HG03108 (cell line): Measurements from ENCODE around the gene SLC33A1.
"Not testable (repeated sequence)": the region's sequence is repeated elsewhere in the genome, so short reads cannot be mapped to it uniquely, and the experiment has no call there.

Experiments used
- ATAC-seq: cut with Tn5 transposase; IDR thresholded peaks from one replicate; pipeline ENCODE4 v1.9.1; 2021; ENCODE audit warnings: moderate library complexity; ENCODE audit not compliant: unreplicated experiment

The SLC33A1 gene

DNA sequence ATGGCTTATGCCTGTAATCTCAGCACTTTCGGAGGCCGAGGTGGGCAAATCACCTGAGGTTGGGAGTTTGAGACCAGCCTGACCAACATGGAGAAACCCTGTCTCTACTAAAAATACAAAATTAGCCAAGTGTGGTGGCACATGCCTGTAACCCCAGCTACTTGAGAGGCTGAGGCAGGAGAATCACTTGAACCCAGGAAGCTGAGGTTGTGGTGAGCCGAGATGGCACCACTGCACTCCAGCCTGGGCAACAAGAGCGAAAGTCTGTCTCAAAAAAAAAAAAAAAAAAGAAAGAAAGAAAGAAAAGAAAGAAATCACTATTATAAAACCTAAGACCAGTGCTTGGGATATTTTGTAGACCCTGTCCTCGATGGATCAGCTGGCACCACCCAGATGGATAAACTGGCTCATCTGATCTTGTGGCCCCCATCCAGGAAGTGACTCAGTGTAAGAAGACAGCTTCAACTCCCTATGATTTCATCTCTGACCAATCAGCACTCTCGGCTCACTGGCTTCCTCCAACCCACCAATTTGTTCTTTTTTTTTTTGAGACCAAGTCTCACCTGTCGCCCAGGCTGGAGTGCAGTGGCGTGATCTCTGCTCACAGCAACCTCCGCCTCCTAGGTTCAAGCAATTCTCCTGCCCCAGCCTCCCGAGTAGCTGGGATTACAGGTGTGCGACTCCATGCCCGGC lies 8.2 kb upstream of the SLC33A1 start:
- ATAC-seq, result not testable (repeated sequence)

DNA sequence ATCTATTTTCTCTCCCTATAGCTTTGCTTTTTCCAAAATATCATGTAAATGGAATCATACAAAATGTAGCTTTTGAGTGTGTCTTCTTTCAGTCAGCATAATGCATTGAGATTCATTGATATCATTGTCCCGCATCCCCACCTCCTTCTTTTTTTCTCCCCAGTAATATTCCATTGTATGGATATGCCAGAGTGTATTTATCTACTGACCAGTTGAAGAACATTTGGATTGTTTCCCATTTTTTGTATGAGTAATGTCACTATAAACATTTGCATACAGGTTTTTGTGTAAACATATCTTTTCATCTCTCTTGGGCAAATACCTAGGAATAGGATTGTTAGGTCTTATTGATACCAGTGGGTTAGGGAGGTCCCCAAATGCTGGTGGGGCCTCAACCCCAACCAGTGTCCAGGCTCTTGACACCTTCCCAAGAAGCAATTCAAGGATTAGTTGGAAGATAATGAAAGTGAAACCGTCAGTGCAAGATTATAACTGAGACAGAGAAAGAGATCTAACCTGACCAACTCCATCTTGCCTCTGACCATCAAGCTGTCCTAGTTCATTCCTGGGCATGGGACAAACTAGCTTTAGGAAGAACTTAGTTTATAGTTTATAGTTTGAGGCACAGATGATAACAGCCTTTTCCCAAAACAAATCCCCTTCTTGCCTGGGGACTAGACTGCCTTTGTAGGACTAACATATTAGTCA lies 7.4 kb upstream of the SLC33A1 start:
- ATAC-seq, result no peak

DNA sequence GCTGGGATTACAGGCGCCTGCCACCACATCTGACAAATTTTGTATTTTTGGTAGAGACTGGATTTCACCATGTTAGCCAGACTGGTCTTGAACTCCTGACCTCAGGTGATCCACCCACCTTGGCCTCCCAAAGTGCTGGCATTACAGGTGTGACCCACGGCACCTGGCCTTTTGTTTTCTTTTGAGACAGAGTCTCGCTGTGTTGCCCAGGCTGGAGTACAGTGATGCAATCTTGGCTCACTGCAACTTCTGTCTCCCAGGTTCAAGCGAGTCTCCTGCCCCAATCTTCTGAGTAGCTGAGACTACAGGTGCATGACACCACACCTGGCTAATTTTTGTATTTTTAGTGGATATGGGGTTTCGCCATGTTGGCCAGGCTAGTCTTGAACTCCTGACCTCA lies 6.2 kb upstream of the SLC33A1 start:
- ATAC-seq, result not testable (repeated sequence)

DNA sequence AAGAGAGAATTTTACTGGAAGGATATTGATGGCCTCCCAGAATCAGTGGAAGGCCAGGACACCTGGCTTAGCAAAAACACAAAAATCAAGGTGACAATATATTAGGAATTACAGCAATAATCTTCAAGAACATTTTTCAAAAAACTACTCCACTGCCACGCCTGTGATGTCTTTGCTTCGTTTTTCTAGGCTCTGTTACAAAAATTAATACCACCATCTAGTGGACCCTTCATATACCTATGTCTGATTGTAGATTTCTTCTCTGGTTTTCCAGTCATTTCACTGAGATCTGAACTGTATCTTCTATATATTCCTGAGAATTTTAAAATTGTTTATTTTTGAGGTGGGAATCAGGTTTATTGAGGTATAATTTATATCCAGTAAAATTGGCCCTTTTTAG lies 5.6 kb upstream of the SLC33A1 start:
- ATAC-seq, result peak; percentile 43

DNA sequence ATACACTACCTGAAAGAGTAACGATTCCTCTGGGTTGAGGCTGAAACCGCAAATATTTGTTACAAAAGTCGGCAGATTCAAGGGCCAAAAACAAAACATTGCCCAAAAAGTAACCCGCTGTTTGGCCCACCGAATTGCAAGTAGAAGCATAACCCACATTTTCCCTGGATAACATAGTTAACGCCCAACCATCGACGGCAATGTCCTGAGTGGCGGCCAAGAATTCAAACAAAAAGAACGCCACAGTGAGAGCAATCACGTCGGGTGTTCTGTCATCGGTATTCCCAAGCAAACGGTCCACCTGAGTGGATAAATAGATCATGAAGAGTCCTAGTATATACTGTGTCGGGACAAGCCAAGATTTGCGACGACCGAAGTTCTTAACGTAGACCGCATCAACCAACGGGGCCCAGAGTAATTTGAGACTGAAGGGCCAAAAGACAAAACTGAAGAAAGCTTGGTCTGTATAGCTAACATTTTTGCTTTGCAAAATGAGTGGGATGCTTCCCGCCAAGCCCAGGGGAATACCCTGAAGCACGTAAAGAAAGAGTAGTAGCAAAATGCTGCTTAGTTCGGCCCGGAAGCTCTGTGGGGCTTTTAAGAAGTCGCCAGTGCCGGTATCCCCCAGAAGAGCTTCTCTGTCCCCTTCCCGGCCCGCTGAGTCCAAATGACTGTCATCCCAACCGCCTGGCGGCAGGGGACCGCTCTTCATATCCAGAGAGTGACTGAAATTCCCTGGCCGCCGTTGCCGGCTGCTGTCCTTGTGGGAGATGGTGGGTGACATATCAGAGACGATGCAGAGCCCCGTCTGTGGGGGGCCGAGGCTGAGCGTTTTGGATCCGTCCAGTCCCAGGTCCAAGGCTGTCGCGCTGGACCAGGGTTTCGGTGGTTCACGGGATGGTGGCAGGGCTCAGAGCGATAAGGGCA lies 750 bp downstream of the SLC33A1 start:
- ATAC-seq, result peak; percentile 7

DNA sequence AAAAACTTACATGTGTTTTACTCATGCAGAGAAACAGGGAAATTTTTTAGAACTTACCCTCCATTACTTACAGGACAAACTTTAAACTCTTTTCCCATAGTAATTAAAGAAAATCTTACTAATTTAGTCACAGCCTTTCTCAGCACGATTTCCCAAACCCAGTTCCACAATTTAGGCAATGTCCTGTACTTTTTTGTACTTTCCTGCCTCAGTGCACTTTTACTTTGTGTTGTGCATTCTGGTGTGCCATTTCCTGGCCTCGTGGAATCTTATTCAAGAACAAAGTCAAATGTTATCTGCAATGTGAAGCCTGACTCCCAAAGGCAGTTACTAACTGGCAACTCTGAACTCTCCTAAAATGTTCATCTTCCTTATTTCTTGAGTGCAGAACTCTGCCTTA lies 1.9 kb downstream of the SLC33A1 start:
- ATAC-seq, result no peak

DNA sequence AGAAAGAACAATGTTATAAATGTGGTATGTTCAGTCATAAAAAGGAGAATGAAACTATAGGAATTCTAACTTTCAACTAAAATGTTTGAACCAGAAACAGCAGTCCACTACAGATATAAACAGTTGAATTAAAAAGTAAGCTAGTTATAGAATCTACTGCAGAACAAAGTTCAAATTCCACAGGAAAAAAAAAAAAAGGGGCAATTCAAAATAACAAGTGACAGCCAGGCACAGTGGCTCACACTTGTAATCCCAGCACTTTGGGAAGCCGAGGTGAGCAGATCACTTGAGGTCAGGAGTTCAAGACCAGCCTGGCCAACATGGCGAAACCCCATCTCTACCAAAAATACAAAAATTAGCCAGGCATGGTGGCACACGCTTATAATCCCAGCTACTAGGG lies 4.8 kb downstream of the SLC33A1 start:
- ATAC-seq, result not testable (repeated sequence)

DNA sequence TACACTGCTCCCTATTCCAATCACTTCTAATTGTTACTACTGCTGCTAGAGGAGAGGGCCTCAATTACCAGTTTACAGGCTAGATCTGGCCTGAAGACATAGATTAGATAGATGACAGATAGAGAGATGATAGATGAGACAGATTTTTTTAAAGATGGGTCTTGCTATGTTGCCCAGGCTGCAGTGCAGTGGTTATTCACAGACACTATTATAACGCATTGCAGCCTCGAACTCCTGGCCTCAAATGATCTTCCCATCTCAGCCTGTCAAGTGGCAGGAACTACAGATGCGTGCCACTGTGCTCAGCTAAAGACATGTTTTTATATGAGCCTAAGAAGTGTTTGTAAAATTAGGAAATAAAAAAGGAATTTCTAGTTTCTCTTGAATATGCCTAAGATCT lies 6.2 kb downstream of the SLC33A1 start:
- ATAC-seq, result no peak

DNA sequence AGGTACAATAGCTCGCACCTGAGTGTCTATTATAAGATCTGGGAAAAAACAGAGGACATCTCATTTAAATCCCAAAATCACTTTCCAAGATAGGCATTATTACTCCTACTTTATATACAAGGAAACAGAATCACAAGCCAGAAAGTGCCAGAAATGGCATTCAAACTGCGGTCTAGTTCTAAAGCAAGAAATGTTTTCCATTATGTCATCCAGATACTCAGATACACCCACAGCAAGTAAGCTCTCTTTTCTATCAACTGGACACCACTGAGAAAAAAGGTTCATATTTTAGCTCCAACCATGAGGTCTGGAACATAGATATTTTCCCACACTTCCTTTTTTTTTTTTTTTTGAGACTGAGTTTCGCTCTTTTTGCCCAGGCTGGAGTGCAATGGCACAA lies 8.1 kb downstream of the SLC33A1 start:
- ATAC-seq, result no peak

DNA sequence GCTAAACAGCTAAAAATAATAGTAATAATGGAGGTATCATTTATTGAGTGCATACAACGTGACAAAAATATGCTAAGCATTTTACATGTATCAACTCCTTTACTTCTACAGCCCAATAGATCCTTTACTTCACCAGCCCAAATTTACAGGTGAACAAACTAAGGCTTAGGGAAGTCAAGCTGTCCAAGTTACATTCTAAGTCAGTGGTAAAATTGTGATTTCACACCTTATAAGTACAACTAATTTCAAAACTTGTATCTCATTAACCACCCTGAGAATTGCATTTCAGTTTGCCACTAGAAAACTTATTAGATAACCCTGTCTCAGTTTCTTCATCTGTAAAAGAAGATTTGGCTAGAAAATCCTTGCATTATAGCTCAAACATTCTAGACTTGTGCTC lies 10.7 kb downstream of the SLC33A1 start:
- no peak for ATAC-seq

DNA sequence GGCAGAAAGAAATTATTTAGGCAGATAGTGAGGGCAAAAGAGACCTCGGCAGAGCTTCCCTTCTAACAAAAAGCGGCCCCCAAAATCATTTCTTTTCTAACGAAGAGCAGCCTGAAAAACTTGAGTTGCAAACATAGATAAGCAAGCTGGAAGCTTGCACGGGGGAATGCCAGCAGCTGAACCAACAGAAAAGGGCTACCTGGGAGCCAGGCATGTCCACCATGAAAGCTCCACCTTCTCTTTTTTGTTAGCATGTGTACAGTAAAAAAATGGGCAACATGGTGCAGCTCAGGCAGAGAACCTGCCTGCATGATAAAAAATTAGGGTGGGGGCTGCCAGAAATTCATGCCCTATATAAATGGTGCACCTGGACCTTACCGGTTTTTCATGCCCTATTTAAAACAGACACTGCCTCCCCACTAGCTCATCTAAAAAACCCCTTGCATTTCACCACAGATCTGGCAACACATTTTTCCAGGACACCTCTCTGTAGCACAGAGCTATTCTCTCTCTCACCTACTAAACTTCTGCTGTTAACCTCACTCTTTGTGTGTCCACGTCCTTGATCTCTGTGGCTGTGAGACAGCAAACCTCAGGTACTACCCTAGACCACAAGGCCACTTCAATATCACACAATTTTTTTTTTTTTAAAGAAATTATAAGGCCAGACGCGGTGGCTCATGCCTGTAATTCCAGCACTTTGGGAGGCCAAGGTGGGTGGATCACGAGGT lies 18.7 kb downstream of the SLC33A1 start:
- ATAC-seq, result no peak

DNA sequence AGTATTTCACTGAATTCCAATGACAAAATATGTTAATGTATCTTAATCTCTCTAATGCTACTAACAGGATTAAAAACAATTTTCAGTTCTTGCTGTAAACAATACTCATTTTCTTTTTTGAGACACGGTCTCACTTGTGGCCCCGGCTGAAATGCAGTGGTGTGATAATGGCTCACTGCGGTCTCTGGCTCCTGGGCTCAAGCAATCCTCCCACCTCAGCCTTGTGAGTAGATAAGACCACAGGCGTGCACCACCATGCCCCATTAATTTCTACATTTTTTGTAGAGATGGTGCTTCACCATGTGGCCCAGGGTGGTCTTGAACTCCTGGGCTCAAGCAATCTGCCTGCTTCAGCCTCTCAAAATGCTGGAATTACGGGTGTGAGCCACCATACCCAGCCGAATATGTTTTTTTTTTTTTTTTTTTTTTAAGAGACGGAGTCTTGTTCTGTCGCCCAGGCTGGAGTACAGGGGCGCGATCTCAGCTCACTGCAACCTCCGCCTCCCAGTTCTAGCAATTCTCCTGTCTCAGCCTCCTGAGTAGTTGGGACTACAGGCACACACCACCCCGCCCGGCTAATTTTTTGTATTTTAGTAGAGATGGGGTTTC lies 25.6 kb downstream of the SLC33A1 start:
- ATAC-seq, result not testable (repeated sequence)

DNA sequence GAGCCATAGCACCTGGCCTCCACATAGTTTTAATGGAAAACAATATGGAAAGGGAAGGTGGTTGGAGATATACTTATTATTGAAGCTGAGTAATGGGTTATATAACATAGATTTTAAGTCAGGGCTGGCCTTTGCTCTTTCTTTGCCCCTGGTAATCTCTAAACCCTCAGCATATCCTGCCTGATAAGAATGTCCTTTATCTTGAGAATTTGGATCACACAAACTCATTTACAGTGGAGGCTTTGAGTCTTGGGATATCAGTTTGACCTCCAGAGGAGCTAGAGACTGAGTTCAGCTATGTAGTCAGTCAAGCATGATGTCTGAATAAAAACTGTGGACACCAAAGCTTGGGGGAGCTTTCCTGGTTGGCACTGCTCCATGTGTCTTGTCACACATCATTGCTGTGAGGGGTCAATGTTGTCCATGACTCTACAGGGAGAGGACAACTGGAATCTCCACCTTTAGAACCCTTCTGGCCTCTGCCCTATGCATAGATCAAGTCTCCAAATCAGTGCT lies 39.1 kb downstream of the SLC33A1 start:
- no peak for ATAC-seq

DNA sequence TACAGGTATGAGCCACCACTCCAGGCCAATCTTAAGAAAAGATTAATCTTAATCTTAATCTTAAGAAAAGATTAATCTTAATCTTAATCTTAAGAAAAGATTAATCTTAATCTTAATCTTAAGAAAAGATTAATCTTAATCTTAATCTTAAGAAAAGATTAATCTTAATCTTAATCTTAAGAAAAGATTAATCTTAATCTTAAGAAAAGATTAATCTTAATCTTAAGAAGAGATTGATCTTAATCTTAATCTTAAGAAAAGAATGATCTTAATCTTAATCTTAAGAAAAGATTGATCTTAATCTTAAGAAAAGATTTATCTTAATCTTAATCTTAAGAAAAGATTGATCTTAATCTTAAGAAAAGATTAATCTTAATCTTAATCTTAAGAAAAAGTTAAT lies 41.0 kb downstream of the SLC33A1 start:
- not testable (repeated sequence) for ATAC-seq

DNA sequence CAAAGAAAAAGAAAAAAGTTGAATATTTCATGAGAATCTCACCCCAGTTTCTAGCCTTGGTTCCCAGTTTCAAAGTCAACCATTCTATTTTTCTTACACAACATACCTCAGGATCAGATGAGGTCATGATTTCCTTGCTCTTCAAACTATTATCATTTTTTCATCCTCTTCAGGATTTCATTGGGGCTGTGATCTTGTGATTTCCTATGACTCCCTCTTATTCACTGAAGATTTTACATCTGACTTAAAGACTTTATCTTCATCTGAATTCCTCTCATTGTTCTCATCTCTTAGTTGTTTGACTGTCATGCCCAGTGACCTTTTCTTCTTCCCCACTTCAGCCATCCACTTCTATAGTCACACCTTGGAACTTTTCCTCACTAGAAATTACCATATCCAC lies 45.0 kb downstream of the SLC33A1 start:
- no peak for ATAC-seq

DNA sequence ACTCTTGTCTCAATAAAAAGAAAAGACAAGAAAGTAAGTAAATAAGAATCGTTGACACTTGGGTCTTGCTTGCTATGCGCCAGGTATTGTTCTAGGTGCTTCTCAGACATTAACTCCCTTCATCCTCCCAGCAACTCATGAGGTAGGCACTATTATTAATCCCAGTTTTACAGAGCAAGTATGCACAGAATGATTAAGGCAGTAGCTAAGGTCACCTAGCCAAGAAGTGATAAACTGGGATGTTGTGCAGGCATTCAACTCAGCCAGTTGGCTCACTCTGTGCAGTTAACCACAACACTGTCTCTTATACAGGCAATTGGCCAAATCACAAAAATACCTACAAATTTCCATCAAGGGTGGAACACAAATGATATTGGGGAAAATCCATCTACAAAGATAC lies 46.4 kb downstream of the SLC33A1 start:
- no peak for ATAC-seq

DNA sequence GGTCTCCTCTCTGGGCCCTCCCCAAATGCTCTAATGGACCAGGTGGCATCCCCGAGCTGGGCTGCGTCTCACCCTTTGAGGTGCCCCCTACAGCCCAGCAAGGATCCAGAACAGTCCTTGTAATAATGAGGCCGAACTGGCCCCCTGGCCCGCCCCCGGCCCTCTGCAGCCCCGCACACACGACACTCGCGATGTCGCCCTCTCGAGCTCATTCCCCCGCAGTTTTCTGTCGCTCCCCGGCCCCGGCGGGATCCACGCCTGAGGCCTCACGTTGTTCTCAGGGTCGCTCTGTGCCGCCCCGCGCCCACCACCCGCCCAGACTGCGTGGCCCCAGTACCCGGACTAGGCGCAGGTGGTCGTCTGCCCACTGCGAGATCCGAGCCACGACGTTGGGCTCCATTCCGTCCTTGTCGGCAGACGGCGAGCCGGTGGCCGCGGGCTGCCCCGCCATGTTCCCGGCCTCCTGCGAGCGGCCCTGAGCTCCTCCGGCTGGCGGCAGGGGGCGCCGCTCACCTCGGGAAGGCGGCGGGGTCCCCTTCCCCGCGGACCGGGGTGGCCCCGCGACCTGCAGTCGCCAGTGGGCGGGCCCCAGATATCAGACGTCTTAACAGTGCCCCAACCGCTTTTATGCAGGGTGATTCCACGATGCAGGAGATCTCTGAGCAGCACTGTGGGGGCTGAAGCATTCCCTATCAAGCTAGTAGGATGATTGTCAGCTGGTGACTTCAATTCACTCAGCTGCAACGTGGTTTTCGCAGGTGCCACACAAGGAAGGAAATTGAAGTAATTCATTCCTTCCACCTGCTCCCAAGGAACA lies 48.2 kb downstream of the SLC33A1 start, which contains the start of gene C3orf33:
Gene C3orf33 (minus strand): TSS at position 477 of the 817 bp plus-strand sequence. CDS start 26 bp downstream, at position 451.
- peak; percentile 98 for ATAC-seq

DNA sequence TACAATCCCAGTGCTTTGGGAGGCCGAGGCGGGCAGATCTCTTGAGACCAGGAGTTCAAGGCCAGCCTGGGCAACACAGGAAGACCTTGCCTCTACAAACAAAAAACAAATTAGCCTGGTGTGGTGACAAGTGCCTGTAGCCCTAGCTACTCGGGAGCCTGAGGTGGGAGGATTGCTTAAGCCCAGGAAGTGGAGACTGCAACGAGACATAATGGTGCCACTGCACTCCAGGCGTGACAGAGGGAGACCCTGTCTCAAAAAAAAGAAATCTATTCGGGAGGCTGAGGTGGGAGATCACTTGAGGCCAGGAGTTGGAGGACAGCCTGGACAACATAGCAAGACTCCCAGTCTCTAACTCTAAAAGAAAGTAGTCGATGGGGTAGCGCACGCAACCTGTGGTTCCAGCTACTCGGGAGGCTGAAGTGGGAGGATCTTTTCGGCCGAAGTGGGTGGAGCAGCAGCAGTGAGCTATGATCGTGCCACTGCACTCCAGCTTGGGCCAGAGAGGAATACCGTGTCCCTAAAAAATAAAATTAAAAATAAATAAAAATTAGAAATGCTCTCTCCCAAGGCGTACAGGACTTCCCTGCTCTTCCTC lies 48.9 kb downstream of the SLC33A1 start:
- ATAC-seq, result no peak

DNA sequence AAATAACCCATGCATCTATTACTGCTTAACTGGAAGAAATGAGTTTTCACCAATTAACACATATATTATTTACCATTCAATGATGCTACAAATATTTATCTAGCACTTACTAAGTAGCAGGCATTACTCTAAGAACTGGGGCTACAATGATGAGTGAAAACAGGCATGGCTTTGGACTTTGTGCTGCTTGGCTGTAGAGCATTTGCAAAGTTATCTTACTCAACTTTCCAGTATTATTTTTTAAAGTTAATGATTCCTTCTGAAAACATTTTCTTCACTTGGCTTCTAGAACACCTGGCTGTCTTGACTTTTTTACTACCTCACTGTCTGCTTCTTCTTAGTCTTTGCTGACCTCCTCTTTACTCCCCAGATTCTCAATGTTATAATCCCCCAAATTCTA lies 49.9 kb downstream of the SLC33A1 start:
- ATAC-seq, result no peak
